ENCODE results near the gene TTC36.
"Not testable (repeated sequence)": the region's sequence is repeated elsewhere in the genome, so short reads cannot be mapped to it uniquely, and the experiment has no call there.

The TTC36 gene
- long read RNA-seq = 0 reads

- no peak within 1 kb of the TSS for H3K27ac ChIP-seq (replicated peaks)
- no peak for DNase-seq (ENCODE audit: low read depth in 1 of 2, low spot score in 1 of 2)
- TF ChIP-seq GABPA (IDR thresholded peaks at IDR 0.05; ENCODE audit: low read depth) (no peak), SPI1 (IDR thresholded peaks at IDR 0.05; ENCODE audit: borderline replicate concordance, low read depth) (no peak), CTCF (IDR thresholded peaks at IDR 0.05; ENCODE audit: insufficient read depth, low read length) (no peak), REST (IDR thresholded peaks at IDR 0.05; ENCODE audit: insufficient replicate concordance, low read depth) (no peak), POLR2AphosphoS5 (IDR thresholded peaks at IDR 0.05; ENCODE audit: low read depth) (no peak)
- H3K4me3 ChIP-seq (replicated peaks; ENCODE audit: insufficient read depth, low read length) = no peak within 1 kb of the TSS
- no peaks in the 10 kb centered on the region for H3K27me3 ChIP-seq (ENCODE audit: insufficient read depth, poor library complexity, severe bottlenecking)
These were observed at the start of gene TTC36 for GRCh38 chr11:118527109-118527508. TTC36 (plus strand) TSS chr11:118527474; CDS start chr11:118527495, 21 bp downstream.

- not testable (repeated sequence) for H3K27ac ChIP-seq (replicated peaks); H3K27me3 ChIP-seq (ENCODE audit: insufficient read depth, poor library complexity, severe bottlenecking); DNase-seq (ENCODE audit: low read depth in 1 of 2, low spot score in 1 of 2); H3K4me3 ChIP-seq (replicated peaks; ENCODE audit: insufficient read depth, low read length)
These were observed 46.0 kb upstream of the TTC36 start for GRCh38 chr11:118481238-118481637.

GRCh38 chr11:118484405-118484804, 42.9 kb upstream of the TTC36 start:
- no peaks in the 10 kb centered on the region for H3K27me3 ChIP-seq (ENCODE audit: insufficient read depth, poor library complexity, severe bottlenecking)
- TF ChIP-seq CTCF (IDR thresholded peaks at IDR 0.05; ENCODE audit: insufficient read depth, low read length) (no peak), GABPA (IDR thresholded peaks at IDR 0.05; ENCODE audit: low read depth) (no peak), POLR2AphosphoS5 (IDR thresholded peaks at IDR 0.05; ENCODE audit: low read depth) (no peak), SPI1 (IDR thresholded peaks at IDR 0.05; ENCODE audit: borderline replicate concordance, low read depth) (no peak), REST (IDR thresholded peaks at IDR 0.05; ENCODE audit: insufficient replicate concordance, low read depth) (no peak)
- H3K27ac ChIP-seq (replicated peaks) = no peak overlapping the region
- H3K4me3 ChIP-seq (replicated peaks; ENCODE audit: insufficient read depth, low read length) = no peak overlapping the region
- no peak for DNase-seq (ENCODE audit: low read depth in 1 of 2, low spot score in 1 of 2)

GRCh38 chr11:118485273-118485672, 42.0 kb upstream of the TTC36 start:
- no peak for DNase-seq (ENCODE audit: low read depth in 1 of 2, low spot score in 1 of 2)

More at GRCh38 chr11:118485273-118485672, 42.0 kb upstream of the TTC36 start:
- no peaks in the 10 kb centered on the region for H3K27me3 ChIP-seq (ENCODE audit: insufficient read depth, poor library complexity, severe bottlenecking)
- H3K4me3 ChIP-seq (replicated peaks; ENCODE audit: insufficient read depth, low read length) = no peak overlapping the region
- TF ChIP-seq GABPA (IDR thresholded peaks at IDR 0.05; ENCODE audit: low read depth) = no peak
- TF ChIP-seq CTCF (IDR thresholded peaks at IDR 0.05; ENCODE audit: insufficient read depth, low read length) = no peak
- TF ChIP-seq REST (IDR thresholded peaks at IDR 0.05; ENCODE audit: insufficient replicate concordance, low read depth) = no peak
- no peak for TF ChIP-seq POLR2AphosphoS5 (IDR thresholded peaks at IDR 0.05; ENCODE audit: low read depth)
- TF ChIP-seq SPI1 (IDR thresholded peaks at IDR 0.05; ENCODE audit: borderline replicate concordance, low read depth) = no peak
- no peak overlapping the region for H3K27ac ChIP-seq (replicated peaks)

Data from HL-60 (cell line).